WTC11 (cell line): ENCODE results near the gene NFIA. TPM values are rescaled to one million over a fixed set of nuclear protein-coding genes. Genes with fewer than 3 reads are reported as not detected.
A peak's percentile ranks its signal among the peaks of the same experiment; 100 is the strongest.

ENCODE experiments used
- ATAC-seq: fragments of 200-7000 bp; cut with Tn5 transposase; 2 replicates; pipeline ENCODE4 v1.10.0; 2021; ENCODE audit warnings: mild to moderate bottlenecking, moderate library complexity
- CTCF ChIA-PET: fragments of 300-600 bp; sonication (Branson Sonifier 250); formaldehyde crosslinking; loops from one replicate; lab custom pipeline; 2021; ENCODE audit warnings: antibody characterized with exemption; lab: Charles Lee
- POLR2A ChIA-PET: fragments of 350-600 bp; sonication (Branson Sonifier 250); formaldehyde crosslinking; loops from one replicate; lab custom pipeline; 2021; ENCODE audit warnings: antibody characterized with exemption; lab: Charles Lee
- DNase-seq: peaks from one replicate; pipeline ENCODE4 v3.0.0; 2021; ENCODE audit warnings: low spot score
- H3K27ac Mint-ChIP-seq: 2 replicates; pipeline ENCODE4 v1.8.0; 2021; ENCODE audit warnings: mixed read lengths
- H3K27me3 Mint-ChIP-seq: 2 replicates; pipeline ENCODE4 v1.8.0; 2021; ENCODE audit warnings: low read depth, mild to moderate bottlenecking, moderate library complexity, mixed read lengths
- H3K36me3 Mint-ChIP-seq: 2 replicates; pipeline ENCODE4 v1.8.0; 2021; ENCODE audit warnings: mixed read lengths
- H3K4me1 Mint-ChIP-seq: 2 replicates; pipeline ENCODE4 v1.8.0; 2022; ENCODE audit warnings: mixed read lengths
- H3K4me3 Mint-ChIP-seq: 2 replicates; pipeline ENCODE4 v1.8.0; 2021; ENCODE audit warnings: mild to moderate bottlenecking, moderate library complexity, mixed read lengths
- H3K9me3 Mint-ChIP-seq: 2 replicates; pipeline ENCODE4 v1.8.0; 2021; ENCODE audit warnings: mixed read lengths
- AFF4 ChIP-seq: sonication (generic); formaldehyde crosslinking; IDR thresholded peaks from 2 replicates; pipeline ENCODE4 v1.8.1; 2023; ENCODE audit warnings: mild to moderate bottlenecking, missing genetic modification reagents, borderline replicate concordance
- AR ChIP-seq: fragments of 250-450 bp; sonication (Bioruptor Pico); IDR thresholded peaks from 2 replicates; pipeline ENCODE4 v1.9.0; 2021; ENCODE audit warnings: mild to moderate bottlenecking
- ATF6 ChIP-seq: sonication (generic); formaldehyde crosslinking; IDR thresholded peaks from 2 replicates; pipeline ENCODE4 v1.8.1; 2023; ENCODE audit warnings: mild to moderate bottlenecking, missing genetic modification reagents
- CBFB ChIP-seq: sonication (generic); formaldehyde crosslinking; IDR thresholded peaks from 2 replicates; pipeline ENCODE4 v1.8.1; 2022; ENCODE audit warnings: mild to moderate bottlenecking, low read depth, missing genetic modification reagents
- ELF4 ChIP-seq: sonication (generic); formaldehyde crosslinking; IDR thresholded peaks from 2 replicates; pipeline ENCODE4 v1.8.1; 2022; ENCODE audit warnings: low read depth, mild to moderate bottlenecking, moderate library complexity, missing genetic modification reagents
- GABPB1 ChIP-seq: sonication (generic); formaldehyde crosslinking; IDR thresholded peaks from 2 replicates; pipeline ENCODE4 v1.8.1; 2023; ENCODE audit warnings: mild to moderate bottlenecking, missing genetic modification reagents
- GRHL2 ChIP-seq: fragments of 250-450 bp; sonication (Bioruptor Pico); IDR thresholded peaks from 2 replicates; pipeline ENCODE4 v1.8.0; 2022; ENCODE audit warnings: mild to moderate bottlenecking, moderate library complexity; ENCODE audit not compliant: insufficient replicate concordance, severe bottlenecking
- JAZF1 ChIP-seq: fragments of 250-450 bp; sonication (Bioruptor Pico); IDR thresholded peaks from 2 replicates; pipeline ENCODE4 v1.9.0; 2021; ENCODE audit warnings: moderate library complexity, mild to moderate bottlenecking, inconsistent platforms
- MAX ChIP-seq: sonication (generic); formaldehyde crosslinking; IDR thresholded peaks from 2 replicates; pipeline ENCODE4 v1.8.0; 2022; ENCODE audit warnings: mild to moderate bottlenecking, missing genetic modification reagents
- MLX ChIP-seq: sonication (generic); formaldehyde crosslinking; IDR thresholded peaks from 2 replicates; pipeline ENCODE4 v1.8.1; 2023; ENCODE audit warnings: mild to moderate bottlenecking, missing genetic modification reagents, moderate library complexity
- NFE2L1 ChIP-seq: sonication (generic); formaldehyde crosslinking; IDR thresholded peaks from 2 replicates; pipeline ENCODE4 v1.8.1; 2023; ENCODE audit warnings: missing genetic modification reagents
- NR1H2 ChIP-seq: sonication (generic); formaldehyde crosslinking; IDR thresholded peaks from 2 replicates; pipeline ENCODE4 v1.9.0; 2021; ENCODE audit warnings: mild to moderate bottlenecking, moderate library complexity, missing genetic modification reagents
- NR2C2 ChIP-seq: sonication (generic); formaldehyde crosslinking; IDR thresholded peaks from 2 replicates; pipeline ENCODE4 v1.8.0; 2022; ENCODE audit warnings: mild to moderate bottlenecking, missing genetic modification reagents
- SP1 ChIP-seq: sonication (generic); formaldehyde crosslinking; conservative IDR thresholded peaks from 2 replicates; pipeline ENCODE4 v1.8.1; 2022; ENCODE audit warnings: missing genetic modification reagents
- TEAD1 ChIP-seq: sonication (generic); formaldehyde crosslinking; IDR thresholded peaks from 2 replicates; pipeline ENCODE4 v1.8.0; 2022; ENCODE audit warnings: mild to moderate bottlenecking, missing genetic modification reagents
- TEAD4 ChIP-seq: sonication (generic); formaldehyde crosslinking; IDR thresholded peaks from 2 replicates; pipeline ENCODE4 v1.8.0; 2022; ENCODE audit warnings: mild to moderate bottlenecking, missing genetic modification reagents
- USF1 ChIP-seq: sonication (generic); formaldehyde crosslinking; IDR thresholded peaks from 2 replicates; pipeline ENCODE4 v1.8.0; 2022; ENCODE audit warnings: mild to moderate bottlenecking, missing genetic modification reagents
- ZBTB21 ChIP-seq: sonication (generic); formaldehyde crosslinking; IDR thresholded peaks from 2 replicates; pipeline ENCODE4 v1.8.1; 2023; ENCODE audit warnings: mild to moderate bottlenecking, missing genetic modification reagents, borderline replicate concordance
- ZNF138 ChIP-seq: sonication (generic); formaldehyde crosslinking; conservative IDR thresholded peaks from 2 replicates; pipeline ENCODE4 v1.8.1; 2022; ENCODE audit warnings: mild to moderate bottlenecking, moderate library complexity, missing genetic modification reagents
- ZNF263 ChIP-seq: sonication (generic); formaldehyde crosslinking; IDR thresholded peaks from 2 replicates; pipeline ENCODE4 v1.8.1; 2022; ENCODE audit warnings: low read depth, mild to moderate bottlenecking, moderate library complexity, missing genetic modification reagents
- ZNF317 ChIP-seq: sonication (generic); formaldehyde crosslinking; IDR thresholded peaks from 2 replicates; pipeline ENCODE4 v1.8.1; 2023; ENCODE audit warnings: low read depth, mild to moderate bottlenecking, moderate library complexity, missing genetic modification reagents, borderline replicate concordance
- ZNF416 ChIP-seq: fragments of 250-450 bp; sonication (Bioruptor Pico); IDR thresholded peaks from 2 replicates; pipeline ENCODE4 v1.9.0; 2021; ENCODE audit warnings: mild to moderate bottlenecking, inconsistent platforms
- ZNF423 ChIP-seq: fragments of 250-450 bp; sonication (Bioruptor Pico); IDR thresholded peaks from 2 replicates; pipeline ENCODE4 v2.1.2; 2022; ENCODE audit warnings: mild to moderate bottlenecking, moderate library complexity
- total RNA-seq: library from RNA; stranded (reverse); gene quantifications from 3 replicates; pipeline ENCODE4 v1.2.3, GENCODE V29; 2021

The NFIA gene
- total RNA-seq, 1 experiment from 2014 or later, result 16.7 TPM

- no peak overlapping the region for H3K4me3 Mint-ChIP-seq
- no peak overlapping the region for H3K27ac Mint-ChIP-seq
- no peaks in the 10 kb centered on the region for H3K27me3 Mint-ChIP-seq
- ATAC-seq, result peak; percentile 61; the same call in 1 of the 2 replicates
- H3K9me3 Mint-ChIP-seq, result no peaks in the 10 kb centered on the region
- ChIA-PET CTCF (no interaction called here), POLR2A (no interaction called here)
- no peak for DNase-seq
- H3K4me1 Mint-ChIP-seq, result peaks cover 54% of the 10 kb centered on the region
- H3K36me3 Mint-ChIP-seq, result 0 out of 2 replicates have a peak, but pooled peaks cover 2% of the 10 kb centered on the region
- TF ChIP-seq ZNF138 (CRISPR knock-in tag), result no peak
- no peak for TF ChIP-seq CBFB
- TF ChIP-seq ELF4, result no peak
- no peak for TF ChIP-seq GABPB1
- no peak for TF ChIP-seq ZNF263
- TF ChIP-seq NFE2L1 (CRISPR knock-in tag), result no peak
- TF ChIP-seq JAZF1 (CRISPR knock-in tag), result no peak
- no peak for TF ChIP-seq ZNF317 (CRISPR knock-in tag)
- no peak for TF ChIP-seq SP1 (CRISPR knock-in tag)
- TF ChIP-seq ZBTB21 (CRISPR knock-in tag), result no peak
- no peak for TF ChIP-seq ZNF416 (CRISPR knock-in tag)
- no peak for TF ChIP-seq AR (CRISPR knock-in tag)
- TF ChIP-seq TEAD4 (CRISPR knock-in tag), result no peak
- TF ChIP-seq NR2C2, result no peak
- TF ChIP-seq USF1, result no peak
- TF ChIP-seq TEAD1 (CRISPR knock-in tag), result no peak
- TF ChIP-seq MAX (CRISPR knock-in tag), result no peak
Measured at GRCh38 chr1:61253059-61253735, 170.8 kb downstream of the NFIA start.

- ChIA-PET CTCF (no interaction called here), POLR2A (no interaction called here)
- 0 out of 2 replicates have a peak, but pooled peaks cover 2% of the 10 kb centered on the region for H3K36me3 Mint-ChIP-seq
- no peak for DNase-seq
- no peak overlapping the region for H3K4me3 Mint-ChIP-seq
- peaks cover 46% of the 10 kb centered on the region for H3K4me1 Mint-ChIP-seq
- no peak overlapping the region for H3K27ac Mint-ChIP-seq
- no peak for ATAC-seq
- H3K9me3 Mint-ChIP-seq, result no peaks in the 10 kb centered on the region
- H3K27me3 Mint-ChIP-seq, result no peaks in the 10 kb centered on the region
- no peak for TF ChIP-seq NR1H2 (CRISPR knock-in tag)
- no peak for TF ChIP-seq AFF4
- no peak for TF ChIP-seq MLX (CRISPR knock-in tag)
- no peak for TF ChIP-seq MAX (CRISPR knock-in tag)
- no peak for TF ChIP-seq ATF6 (CRISPR knock-in tag)
- TF ChIP-seq GRHL2 (CRISPR knock-in tag), result no peak
- TF ChIP-seq SP1 (CRISPR knock-in tag), result no peak
- no peak for TF ChIP-seq ZNF423
Measured at GRCh38 chr1:61253912-61254633, 171.7 kb downstream of the NFIA start.
